ENCODE results near the gene ABCF3. TPM values are rescaled to one million over a fixed set of nuclear protein-coding genes. Genes with fewer than 3 reads are reported as not detected.

Gene ABCF3
- total RNA-seq, 1 donor from 2014 or later: 69.3 TPM

DNA sequence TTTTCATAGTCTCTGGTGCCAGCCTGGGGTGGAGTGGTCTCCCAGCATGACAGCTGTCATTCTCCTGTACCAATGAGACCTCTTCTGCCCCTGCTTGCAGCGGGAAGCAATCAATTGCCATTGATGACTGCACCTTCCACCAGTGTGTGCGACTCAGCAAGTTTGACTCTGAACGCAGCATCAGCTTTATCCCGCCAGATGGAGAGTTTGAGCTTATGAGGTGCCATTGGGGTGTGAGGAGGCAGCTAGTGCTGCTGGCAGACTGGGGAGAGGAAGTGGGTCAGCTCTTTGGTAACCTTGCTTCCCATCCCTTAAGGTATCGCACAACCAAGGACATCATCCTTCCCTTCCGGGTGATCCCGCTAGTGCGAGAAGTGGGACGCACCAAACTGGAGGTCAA lies 4.4 kb upstream of the ABCF3 start:
- no peak for DNase-seq
- no peak for ATAC-seq (ENCODE audit: poor library complexity)
- intact Hi-C loops (cut with DNase I): no loop called here

DNA sequence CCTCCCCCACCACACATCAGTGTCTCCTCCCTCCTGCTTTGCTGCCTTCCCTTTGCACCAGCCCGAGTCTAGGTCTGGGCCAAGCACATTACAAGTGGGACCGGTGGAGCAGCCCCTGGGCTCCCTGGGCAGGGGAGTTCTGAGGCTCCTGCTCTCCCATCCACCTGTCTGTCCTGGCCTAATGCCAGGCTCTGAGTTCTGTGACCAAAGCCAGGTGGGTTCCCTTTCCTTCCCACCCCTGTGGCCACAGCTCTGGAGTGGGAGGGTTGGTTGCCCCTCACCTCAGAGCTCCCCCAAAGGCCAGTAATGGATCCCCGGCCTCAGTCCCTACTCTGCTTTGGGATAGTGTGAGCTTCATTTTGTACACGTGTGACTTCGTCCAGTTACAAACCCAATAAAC lies 2.3 kb upstream of the ABCF3 start:
- ATAC-seq (ENCODE audit: poor library complexity): no peak

DNA sequence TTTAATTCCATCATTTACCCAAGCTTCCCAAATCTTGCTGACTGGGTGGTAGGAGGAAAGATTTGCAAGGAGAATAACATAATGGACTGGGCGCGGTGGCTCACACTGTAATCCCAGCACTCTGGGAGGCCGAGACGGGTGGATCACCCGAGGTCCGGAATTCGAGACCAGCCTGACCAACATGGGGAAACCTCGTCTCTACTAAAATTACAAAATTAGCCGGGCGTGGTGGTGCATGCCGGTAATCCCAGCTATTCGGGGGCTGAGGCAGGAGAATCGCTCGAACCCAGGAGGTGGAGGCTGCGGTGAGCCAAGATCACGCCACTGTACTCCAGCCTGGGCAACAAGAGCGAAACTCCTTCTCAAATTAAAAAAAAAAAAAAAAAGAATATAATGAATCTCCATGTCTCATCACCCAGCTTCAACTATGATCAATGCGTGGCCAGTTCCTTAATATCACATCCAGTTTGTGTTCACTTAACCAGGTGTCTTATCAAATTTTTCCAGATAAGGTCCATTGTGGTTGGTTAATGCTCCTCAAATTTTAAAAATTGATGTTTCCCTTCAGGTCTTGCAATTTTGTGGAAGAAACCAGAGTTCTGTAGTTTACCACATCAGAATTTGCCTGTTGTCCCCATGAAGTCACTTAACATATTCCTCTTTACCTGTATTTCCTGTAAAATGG lies 1.3 kb upstream of the ABCF3 start:
- intact Hi-C loops (cut with DNase I): loop anchor here (5.0 kb wide), 1 partner anchor 178 kb away; the partner anchor contains the start of genes CLCN2 and POLR2H
- no peak for ATAC-seq (ENCODE audit: poor library complexity)
- no peak for DNase-seq

More for the DNA sequence above, 2.3 kb upstream of the ABCF3 start:
- intact Hi-C loops (cut with DNase I): no loop called here
- no peak for DNase-seq

GRCh38 chr3:184185461-184186183 lies 377 bp upstream of the ABCF3 start:
- DNase-seq: peak; percentile 100
- intact Hi-C loops (cut with DNase I): loop anchor here (5.0 kb wide), 1 partner anchor 177 kb away; the partner anchor contains the start of genes CLCN2 and POLR2H
- ATAC-seq (ENCODE audit: poor library complexity): peak; percentile 98

GRCh38 chr3:184186902-184187207 lies 856 bp downstream of the ABCF3 start:
- no peak for ATAC-seq (ENCODE audit: poor library complexity)
- intact Hi-C loops (cut with DNase I): loop anchor here (5.0 kb wide), 1 partner anchor 175 kb away; the partner anchor contains the start of genes CLCN2 and POLR2H
- no peak for DNase-seq

DNA sequence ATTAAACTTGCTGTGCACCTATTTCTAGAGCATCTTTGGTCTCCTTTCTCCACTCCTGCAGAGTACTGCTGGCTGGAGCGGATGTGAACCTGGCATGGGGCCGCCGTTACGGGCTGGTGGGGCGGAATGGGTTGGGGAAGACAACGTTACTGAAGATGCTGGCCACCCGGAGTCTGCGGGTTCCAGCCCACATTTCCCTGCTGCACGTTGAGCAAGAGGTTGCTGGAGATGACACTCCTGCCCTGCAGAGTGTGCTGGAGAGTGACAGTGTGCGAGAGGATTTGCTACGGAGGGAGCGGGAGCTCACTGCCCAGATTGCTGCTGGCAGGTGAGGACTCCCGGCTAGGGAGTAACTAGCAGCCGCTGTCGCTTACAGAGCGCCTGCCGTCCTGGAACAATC lies 2.1 kb downstream of the ABCF3 start:
- no peak for ATAC-seq (ENCODE audit: poor library complexity)
- intact Hi-C loops (cut with DNase I): loop anchor here (5.0 kb wide), 1 partner anchor 174 kb away; the partner anchor contains the start of genes CLCN2 and POLR2H
- DNase-seq: no peak

DNA sequence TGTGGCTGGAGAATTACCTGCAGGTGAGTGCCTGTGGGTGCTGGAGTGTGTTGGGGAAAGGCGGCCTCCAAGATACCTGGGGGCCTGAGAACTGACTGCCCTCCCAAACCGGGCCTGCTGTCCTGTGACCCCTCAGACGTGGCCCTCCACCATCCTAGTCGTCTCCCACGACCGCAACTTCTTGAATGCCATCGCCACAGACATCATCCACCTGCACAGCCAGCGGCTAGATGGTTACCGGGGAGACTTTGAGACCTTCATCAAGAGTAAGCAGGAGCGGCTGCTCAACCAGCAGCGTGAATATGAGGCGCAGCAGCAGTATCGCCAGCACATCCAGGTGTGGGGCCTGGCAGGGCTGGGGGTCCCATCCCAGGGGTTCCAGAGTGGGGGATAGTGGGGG lies 3.4 kb downstream of the ABCF3 start:
- ATAC-seq (ENCODE audit: poor library complexity) (no peak), DNase-seq (no peak)
- intact Hi-C loops (cut with DNase I): loop anchor here (5.0 kb wide), 1 partner anchor 173 kb away; the partner anchor contains the start of genes CLCN2 and POLR2H

GRCh38 chr3:184192889-184193288 lies 6.9 kb downstream of the ABCF3 start:
- DNase-seq: no peak
- intact Hi-C loops (cut with DNase I): no loop called here
- ATAC-seq (ENCODE audit: poor library complexity): no peak

- no peak for ATAC-seq (ENCODE audit: poor library complexity)
These were observed 8.1 kb downstream of the ABCF3 start for GRCh38 chr3:184193991-184194539.

GRCh38 chr3:184196536-184196935 lies 10.5 kb downstream of the ABCF3 start:
- no peak for DNase-seq
- intact Hi-C loops (cut with DNase I): no loop called here
- no peak for ATAC-seq (ENCODE audit: poor library complexity)

More at GRCh38 chr3:184193991-184194539, 8.1 kb downstream of the ABCF3 start:
- intact Hi-C loops (cut with DNase I): no loop called here
- DNase-seq: no peak

DNA sequence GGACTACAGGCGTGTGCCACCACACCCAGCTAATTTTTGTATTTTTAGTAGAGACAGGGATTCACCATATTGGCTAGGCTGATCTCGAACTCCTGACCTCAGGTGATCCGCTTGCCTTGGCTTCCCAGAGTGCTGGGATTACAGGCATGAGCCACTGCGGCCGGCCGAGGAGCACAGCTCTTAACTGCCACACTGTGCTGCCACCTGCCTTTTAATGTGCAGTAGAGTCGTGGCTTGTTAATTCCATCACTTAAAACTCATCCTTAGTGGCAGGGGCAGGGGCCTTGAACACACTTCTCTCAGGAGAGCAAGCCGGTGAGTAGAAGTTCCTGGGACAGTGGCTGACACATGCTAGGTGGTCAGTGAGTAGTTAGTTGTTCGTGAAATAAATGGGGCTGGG lies 12.5 kb downstream of the ABCF3 start:
- intact Hi-C loops (cut with DNase I): no loop called here
- ATAC-seq (ENCODE audit: poor library complexity): no peak
- no peak for DNase-seq

GRCh38 chr3:184200825-184201224 lies 14.8 kb downstream of the ABCF3 start:
- no peak for ATAC-seq (ENCODE audit: poor library complexity)
- intact Hi-C loops (cut with DNase I): no loop called here
- no peak for DNase-seq

DNA sequence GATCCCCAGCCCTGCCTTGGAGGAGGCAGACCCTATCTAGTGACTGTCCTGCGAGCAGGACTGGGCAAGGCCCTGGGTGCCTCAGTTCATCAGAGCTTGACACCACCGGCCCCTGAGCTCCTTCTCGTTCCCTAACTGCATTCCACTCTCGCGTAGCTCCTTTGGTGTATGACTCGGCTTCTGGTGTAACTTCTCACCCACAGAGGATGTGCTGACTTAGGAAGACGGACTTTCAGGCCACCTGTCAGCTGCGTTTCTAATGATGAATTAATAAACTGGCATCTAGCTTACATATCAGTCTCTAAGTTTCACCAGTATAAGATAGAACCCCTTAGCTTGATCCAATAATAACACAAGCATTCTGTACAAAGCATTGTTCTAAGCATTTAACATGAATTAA lies 17.5 kb downstream of the ABCF3 start:
- intact Hi-C loops (cut with DNase I): no loop called here
- DNase-seq (no peak), ATAC-seq (ENCODE audit: poor library complexity) (no peak)

DNA sequence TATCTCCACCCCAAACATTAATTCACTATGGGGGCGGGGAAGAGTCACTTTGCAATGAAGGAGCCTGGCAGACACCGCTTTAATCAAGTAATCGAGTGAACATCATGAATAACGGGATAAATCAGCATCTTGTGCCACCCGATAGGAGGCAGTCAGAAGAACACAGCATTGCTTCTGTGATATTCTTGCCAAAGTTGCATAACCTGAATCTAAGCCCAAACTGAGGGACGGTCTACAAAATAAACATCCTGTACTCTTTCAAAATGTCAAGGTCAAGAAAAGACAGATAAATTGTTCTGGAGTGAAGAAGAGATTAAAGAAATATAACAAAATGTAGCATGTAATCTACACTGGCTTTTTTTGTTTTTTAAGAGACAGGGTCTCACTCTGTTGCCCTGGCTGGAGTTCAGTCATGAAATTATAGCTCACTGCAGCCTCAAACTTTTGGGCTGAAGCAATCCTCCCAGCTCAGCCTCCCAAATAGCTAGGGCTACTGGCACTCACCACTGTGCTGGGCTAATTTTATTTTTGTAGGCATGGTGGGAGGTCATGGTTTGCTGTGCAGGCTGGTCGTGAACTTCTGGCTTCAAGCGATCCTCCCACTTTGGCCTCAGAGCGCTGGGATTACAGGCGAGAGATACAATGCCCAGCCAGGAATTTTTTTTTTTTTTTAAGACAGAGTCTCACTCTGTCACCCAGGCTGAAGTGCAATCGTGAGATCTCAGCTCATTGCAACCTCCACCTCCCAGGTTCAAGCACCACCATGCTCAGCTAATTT lies 23.3 kb downstream of the ABCF3 start:
- intact Hi-C loops (cut with DNase I): no loop called here
- DNase-seq (no peak), ATAC-seq (ENCODE audit: poor library complexity) (peak; percentile 36)

GRCh38 chr3:184211297-184211696 lies 25.3 kb downstream of the ABCF3 start:
- intact Hi-C loops (cut with DNase I): no loop called here
- ATAC-seq (ENCODE audit: poor library complexity): no peak
- no peak for DNase-seq

- no peak for ATAC-seq (ENCODE audit: poor library complexity)
- intact Hi-C loops (cut with DNase I): no loop called here
- DNase-seq: no peak
These were observed 25.7 kb downstream of the ABCF3 start for GRCh38 chr3:184211718-184212117.

DNA sequence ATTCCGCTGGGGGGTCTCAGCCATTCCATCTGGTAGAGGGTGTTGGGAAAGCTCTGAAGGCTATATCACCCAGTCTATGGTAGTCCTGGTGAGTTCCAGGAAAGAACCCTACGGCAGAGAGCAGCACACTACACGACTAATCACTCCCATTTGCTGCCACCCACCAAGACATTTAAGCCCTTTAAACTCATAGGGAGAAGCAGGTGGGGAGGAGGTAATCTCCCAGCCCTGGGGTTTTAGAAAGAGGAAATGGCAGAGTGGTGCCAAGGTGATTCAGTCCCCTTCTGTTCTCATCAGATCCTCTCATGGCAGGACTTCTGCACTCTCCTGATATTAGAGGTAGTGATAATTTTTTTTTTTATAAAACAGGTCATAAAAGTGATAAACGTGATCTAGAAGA lies 32.8 kb downstream of the ABCF3 start:
- intact Hi-C loops (cut with DNase I): no loop called here
- ATAC-seq (ENCODE audit: poor library complexity): no peak
- no peak for DNase-seq

- intact Hi-C loops (cut with DNase I): no loop called here
- ATAC-seq (ENCODE audit: poor library complexity): no peak
These were observed 36.5 kb downstream of the ABCF3 start for GRCh38 chr3:184222521-184222920.

DNA sequence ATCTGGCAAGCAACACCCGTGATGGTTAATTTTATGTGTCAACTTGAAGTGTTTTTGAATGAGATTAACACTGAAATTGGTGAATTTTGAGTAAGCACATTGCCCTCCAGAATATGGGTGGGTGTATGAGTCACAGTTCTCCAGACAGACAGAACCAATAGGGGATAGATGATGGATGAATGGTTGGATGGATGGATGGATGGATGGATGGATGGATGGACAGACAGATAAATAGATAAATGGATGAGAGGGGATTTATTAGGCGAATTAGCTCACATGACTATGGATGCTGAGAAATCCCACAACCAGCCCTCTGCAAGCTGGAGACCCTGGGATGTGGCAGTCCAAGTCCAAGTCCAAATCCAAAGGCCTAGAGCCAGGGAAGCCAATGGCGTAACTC lies 37.9 kb downstream of the ABCF3 start:
- intact Hi-C loops (cut with DNase I): no loop called here
- no peak for ATAC-seq (ENCODE audit: poor library complexity)

More at GRCh38 chr3:184222521-184222920, 36.5 kb downstream of the ABCF3 start:
- DNase-seq: no peak

More for the DNA sequence above, 37.9 kb downstream of the ABCF3 start:
- no peak for DNase-seq

All from Right ventricle myocardium superior (tissue), 1 donor.